Upper lobe of left lung (tissue), 6 donors: ENCODE data around the gene ZNF681. TPM values are rescaled to one million over a fixed set of nuclear protein-coding genes. Genes with fewer than 3 reads are reported as not detected.
"Not testable (repeated sequence)": the region's sequence is repeated elsewhere in the genome, so short reads cannot be mapped to it uniquely, and the experiment has no call there.

ENCODE experiments used
- ATAC-seq, 2 donors: fragments of 200-7000 bp; cut with Tn5 transposase; one replicate each; pipeline ENCODE4 v1.9.1; 2022; ENCODE audit warnings: mild to moderate bottlenecking in 2 of 2, moderate library complexity in 2 of 2; ENCODE audit not compliant: low FRiP score in 2 of 2
- DNase-seq, 2 donors: peaks; one replicate each; pipeline ENCODE4 v3.0.0-alpha.2; 2019 to 2020
- H3K27ac ChIP-seq, 4 donors: fragments of 200-600 bp; sonication (generic); one replicate each; pipeline ENCODE4 v1.5.1; 2016 to 2019
- H3K27me3 ChIP-seq, 4 donors: fragments of 200-600 bp; sonication (generic); one replicate each; pipeline ENCODE4 v1.5.1; 2017 to 2019
- H3K36me3 ChIP-seq, 4 donors: fragments of 200-600 bp; sonication (generic); one replicate each; pipeline ENCODE4 v1.5.1; 2016 to 2019
- H3K4me1 ChIP-seq, 4 donors: fragments of 200-600 bp; sonication (generic); one replicate each; pipeline ENCODE4 v1.5.1; 2018 to 2019
- H3K4me3 ChIP-seq, 4 donors: fragments of 200-600 bp; sonication (generic); one replicate each; pipeline ENCODE4 v1.5.1; 2017 to 2019; ENCODE audit warnings: mild to moderate bottlenecking in 2 of 4, moderate library complexity in 1 of 4
- H3K9me3 ChIP-seq, 4 donors: fragments of 200-600 bp; sonication (generic); one replicate each; pipeline ENCODE4 v1.5.1; 2018 to 2019
- CTCF ChIP-seq, 6 experiments: fragments of 450-650 bp in 4 of 6; fragments of 200-600 bp in 2 of 6; sonication (generic) in 2 of 6; IDR thresholded peaks; one replicate each; pipeline ENCODE4 v1.5.1; 2016 to 2019; ENCODE audit warnings: antibody characterized with exemption in 6 of 6
- EP300 ChIP-seq, 4 donors: sonication (generic); formaldehyde crosslinking; IDR thresholded peaks; one replicate each; pipeline ENCODE4 v1.5.1; 2017; ENCODE audit warnings: antibody characterized with exemption in 4 of 4, control low read depth in 2 of 4
- POLR2A ChIP-seq, 4 donors: fragments of 450-650 bp; IDR thresholded peaks; one replicate each; pipeline ENCODE4 v1.5.1; 2016 to 2017; ENCODE audit warnings: antibody characterized with exemption in 4 of 4, mild to moderate bottlenecking in 2 of 4
- POLR2AphosphoS5 ChIP-seq, 2 donors: sonication (generic); formaldehyde crosslinking; IDR thresholded peaks; one replicate each; pipeline ENCODE4 v1.5.1; 2017; ENCODE audit warnings: antibody characterized with exemption in 2 of 2
- WGBS, 2 donors: methylation state at CpG; one replicate each; pipeline ENCODE4 v1.1.5; 2017 to 2018; 5-methylcytosine and 5-hydroxymethylcytosine counted together
- total RNA-seq, 6 donors: library from RNA; depleted of rRNA in 4 of 6; stranded (reverse); fragments of >200 nt in 4 of 6; gene quantifications; one replicate each; pipeline versions ENCODE4 v1.1.0 to v1.2.1, GENCODE V29; 2016 to 2021
- donor health status: DM: no; HTN: no; CAD: no; lungs with moderate emphysema.
- donor health status: DM: no; HTN: yes; CAD: no; lungs with severe emphysema.

Gene ZNF681
- total RNA-seq, 6 donors from 2014 or later, result 0.67 to 3.9 (median 1.4) TPM

- Histone ChIP-seq H3K9me3 (no peaks in the 10 kb centered on the region), H3K4me3 (no peak overlapping the region), H3K27me3 (no peaks in the 10 kb centered on the region), H3K4me1 (no peaks in the 10 kb centered on the region), H3K27ac (no peak overlapping the region), H3K36me3 (no peaks in the 10 kb centered on the region)
- 61 to 95% methylated on average over 1 to 2 of the region's 2 CpGs for WGBS, 2 donors
- DNase-seq (no peak), ATAC-seq (no peak)
- TF ChIP-seq CTCF (IDR thresholded peaks at IDR 0.05), result no peak
- no peak for TF ChIP-seq EP300 (IDR thresholded peaks at IDR 0.05)
- no peak for TF ChIP-seq POLR2A (IDR thresholded peaks at IDR 0.05)
- no peak for TF ChIP-seq POLR2AphosphoS5 (IDR thresholded peaks at IDR 0.05)
These were observed 59.2 kb downstream of the ZNF681 start for GRCh38 chr19:23699521-23699860.

- no peaks in the 10 kb centered on the region for H3K4me1 ChIP-seq
- no peaks in the 10 kb centered on the region for H3K27me3 ChIP-seq
- DNase-seq (no peak), ATAC-seq (no peak)
- H3K9me3 ChIP-seq, result no peaks in the 10 kb centered on the region
- TF ChIP-seq POLR2A (IDR thresholded peaks at IDR 0.05), result no peak
- no peak for TF ChIP-seq EP300 (IDR thresholded peaks at IDR 0.05)
- no peak for TF ChIP-seq CTCF (IDR thresholded peaks at IDR 0.05)
- TF ChIP-seq POLR2AphosphoS5 (IDR thresholded peaks at IDR 0.05), result no peak
- H3K27ac ChIP-seq, result no peak overlapping the region
- H3K4me3 ChIP-seq, result no peak overlapping the region
- no peaks in the 10 kb centered on the region for H3K36me3 ChIP-seq
- 61 to 75% methylated on average over 6 of the region's 6 CpGs for WGBS, 2 donors
These were observed 59.8 kb downstream of the ZNF681 start for GRCh38 chr19:23698711-23699520.

GRCh38 chr19:23692937-23693336, 65.8 kb downstream of the ZNF681 start:
- not testable (repeated sequence) for DNase-seq, H3K4me3 ChIP-seq, ATAC-seq, H3K36me3 ChIP-seq, H3K4me1 ChIP-seq, H3K9me3 ChIP-seq, H3K27ac ChIP-seq, H3K27me3 ChIP-seq
- WGBS, 2 donors, result 57 to 63% methylated on average over 8 to 9 of the region's 9 CpGs

Other genes with a start within 250 kb of the ZNF681 start
- gene ZNF675, start 71.7 kb downstream of the ZNF681 start, total RNA-seq, result 10 to 100 TPM; 10.1 to 16.1 (median 12.8) TPM
- 10 to 100 TPM in 2 of 6 donors, 1 to 10 TPM in 4; 1.9 to 14.9 (median 5.0) TPM for gene ZNF726, start 156.0 kb upstream of the ZNF681 start, total RNA-seq